IPS-15b (cell line): Measurements from ENCODE around the gene NTRK1.

Source experiments
- H3K27me3 ChIP-seq: one replicate; pipeline ENCODE4 v1.6.1; 2013; ENCODE audit warnings: low read length; ENCODE audit not compliant: control insufficient read depth, insufficient read depth
- H3K36me3 ChIP-seq: one replicate; pipeline ENCODE4 v1.6.1; 2013; ENCODE audit warnings: low read length; ENCODE audit not compliant: control insufficient read depth, insufficient read depth
- H3K4me1 ChIP-seq: one replicate; pipeline ENCODE4 v1.6.1; 2013; ENCODE audit warnings: mild to moderate bottlenecking, low read length; ENCODE audit not compliant: control insufficient read depth, insufficient read depth
- H3K4me3 ChIP-seq: one replicate; pipeline ENCODE4 v1.5.1; 2013; ENCODE audit warnings: low read depth, low read length
- H3K9ac ChIP-seq: one replicate; pipeline ENCODE4 v1.6.1; 2013; ENCODE audit warnings: low read depth, mild to moderate bottlenecking, low read length
- H3K9me3 ChIP-seq: one replicate; pipeline ENCODE4 v1.6.1; 2013; ENCODE audit warnings: mild to moderate bottlenecking, low read length; ENCODE audit not compliant: control insufficient read depth, insufficient read depth

Gene NTRK1

DNA sequence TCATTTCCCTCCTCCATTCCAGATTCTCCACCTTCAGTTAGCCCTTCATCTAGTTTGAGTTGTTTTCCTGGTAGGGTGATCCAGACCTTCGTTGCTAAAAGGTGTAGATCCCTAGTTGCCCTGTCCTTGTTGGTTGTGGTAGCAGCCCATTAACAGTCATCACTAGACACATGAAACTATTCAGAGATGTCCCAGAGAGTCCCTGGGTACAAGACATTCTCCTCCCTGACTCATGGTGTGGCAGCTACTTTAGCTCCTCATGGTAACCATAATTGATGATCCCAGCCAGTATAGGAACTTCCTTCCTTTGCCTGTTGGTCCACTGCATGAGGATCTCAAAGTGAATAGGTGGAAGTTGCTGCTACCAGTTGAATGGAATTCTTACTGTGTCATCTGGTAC is 38.0 kb upstream of the NTRK1 start:
- Histone ChIP-seq H3K36me3 (no peaks in the 10 kb centered on the region), H3K27me3 (peaks cover 11% of the 10 kb centered on the region), H3K9ac (no peak overlapping the region), H3K4me3 (no peak overlapping the region), H3K4me1 (no peaks in the 10 kb centered on the region), H3K9me3 (no peaks in the 10 kb centered on the region)

DNA sequence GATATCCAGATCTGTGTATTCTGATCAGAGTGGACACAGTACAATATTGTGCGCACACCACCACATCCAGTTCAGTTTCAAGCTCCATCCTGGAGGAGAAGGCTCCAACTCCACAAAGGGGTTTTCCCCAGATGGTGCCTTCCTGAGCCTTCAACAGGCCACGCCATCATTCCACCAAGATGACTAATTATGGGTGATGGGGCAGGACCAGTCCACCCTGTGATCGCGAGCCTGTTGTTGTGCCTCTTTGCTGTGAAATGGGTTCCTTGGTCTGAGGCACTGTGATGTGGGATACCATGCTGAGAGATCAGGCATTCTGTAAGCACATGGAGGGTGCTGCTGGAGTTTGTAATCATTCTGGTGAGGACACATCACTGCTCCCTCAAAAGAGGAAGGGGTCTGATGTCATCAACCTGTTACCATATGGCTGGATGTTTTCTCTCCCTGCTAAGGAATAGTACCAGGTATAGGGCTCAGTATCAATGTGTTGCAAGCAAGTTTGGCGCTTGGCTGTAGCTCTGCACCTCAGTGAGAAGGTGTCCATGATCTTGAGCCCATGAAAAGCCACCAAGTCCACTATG is 37.4 kb upstream of the NTRK1 start:
- H3K36me3 ChIP-seq: no peaks in the 10 kb centered on the region
- H3K9me3 ChIP-seq: no peaks in the 10 kb centered on the region
- H3K4me3 ChIP-seq: no peak overlapping the region
- peaks cover 10% of the 10 kb centered on the region for H3K27me3 ChIP-seq
- H3K9ac ChIP-seq: no peak overlapping the region
- no peaks in the 10 kb centered on the region for H3K4me1 ChIP-seq

DNA sequence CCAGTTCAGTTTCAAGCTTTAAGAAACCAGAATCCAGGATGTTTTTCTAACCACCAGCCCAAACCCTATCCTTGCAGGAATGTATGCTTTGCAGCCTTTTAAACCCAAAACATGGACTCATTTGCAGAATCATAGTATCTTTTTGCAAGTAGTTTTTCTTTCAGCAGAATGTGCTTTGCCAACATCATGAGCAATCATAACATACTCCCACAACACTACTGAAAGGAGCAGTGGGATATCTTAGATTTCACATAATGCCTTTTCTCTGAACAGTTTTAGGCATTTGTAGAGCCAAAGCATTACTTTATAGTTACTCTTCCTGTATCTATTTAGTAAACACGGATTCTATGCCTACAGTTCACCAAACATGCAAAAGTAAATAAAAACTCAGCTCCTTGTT is 34.0 kb upstream of the NTRK1 start:
- Histone ChIP-seq H3K36me3 (no peaks in the 10 kb centered on the region), H3K4me1 (no peaks in the 10 kb centered on the region), H3K9ac (no peak overlapping the region), H3K27me3 (peaks cover 10% of the 10 kb centered on the region), H3K9me3 (no peaks in the 10 kb centered on the region), H3K4me3 (no peak overlapping the region)

DNA sequence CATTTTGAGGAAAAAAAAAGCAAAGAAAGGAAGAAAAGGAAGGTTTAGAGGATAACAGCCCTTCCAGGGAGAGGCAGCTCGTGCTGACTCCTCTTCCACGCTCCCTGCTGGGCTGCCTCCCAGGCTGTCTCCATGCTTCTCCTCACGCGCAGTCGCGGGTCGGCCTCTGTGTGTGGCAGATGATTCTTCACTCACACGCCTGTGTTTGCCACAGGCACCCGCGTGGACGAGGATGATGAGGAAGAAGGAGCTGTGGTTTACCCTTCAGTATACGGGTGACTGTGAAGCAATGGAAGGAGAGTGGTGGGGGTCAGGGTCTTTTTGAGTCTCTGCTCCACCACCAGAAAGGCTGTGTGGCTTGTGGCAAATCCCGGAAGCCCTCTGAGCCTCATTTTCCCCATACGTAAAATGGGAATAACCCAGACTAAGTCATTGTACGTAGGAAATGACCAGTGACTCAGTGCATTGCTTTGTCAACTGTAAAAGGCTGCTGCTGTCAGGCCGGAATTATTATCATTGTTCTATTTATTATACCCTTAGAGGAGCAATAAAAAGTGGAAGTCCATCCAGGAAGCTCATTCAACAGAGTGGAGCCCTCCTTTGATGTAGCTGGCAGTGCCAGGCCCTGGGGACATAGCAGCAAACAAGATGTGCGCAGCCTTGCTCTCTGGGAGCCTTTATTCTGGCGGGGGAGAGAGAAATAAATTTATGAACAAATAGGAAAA is 32.1 kb upstream of the NTRK1 start:
- no peaks in the 10 kb centered on the region for H3K36me3 ChIP-seq
- H3K4me1 ChIP-seq: no peaks in the 10 kb centered on the region
- H3K4me3 ChIP-seq: no peak overlapping the region
- peaks cover 20% of the 10 kb centered on the region for H3K27me3 ChIP-seq
- no peak overlapping the region for H3K9ac ChIP-seq
- H3K9me3 ChIP-seq: no peaks in the 10 kb centered on the region

DNA sequence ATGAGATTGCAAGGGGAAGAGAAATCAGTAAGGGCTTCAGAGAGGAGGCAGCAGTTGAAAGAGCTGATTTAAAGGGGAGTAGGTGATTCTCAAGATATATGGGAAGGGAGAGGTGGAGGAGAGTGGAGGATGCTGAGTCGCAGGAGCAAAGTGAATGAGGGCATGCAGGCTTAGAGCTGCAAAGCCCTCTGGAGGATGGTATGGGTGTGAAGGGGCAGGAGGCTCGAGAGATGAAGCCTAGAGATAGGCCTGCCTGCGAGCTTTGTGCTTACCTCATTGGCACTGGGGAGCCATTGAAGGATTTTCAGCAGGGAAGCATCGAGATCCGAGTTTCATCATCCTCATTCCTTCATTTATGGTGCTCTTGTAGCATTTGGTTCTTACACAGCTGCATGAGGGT is 28.2 kb upstream of the NTRK1 start:
- H3K27me3 ChIP-seq: peaks cover 37% of the 10 kb centered on the region
- H3K9me3 ChIP-seq: no peaks in the 10 kb centered on the region

DNA sequence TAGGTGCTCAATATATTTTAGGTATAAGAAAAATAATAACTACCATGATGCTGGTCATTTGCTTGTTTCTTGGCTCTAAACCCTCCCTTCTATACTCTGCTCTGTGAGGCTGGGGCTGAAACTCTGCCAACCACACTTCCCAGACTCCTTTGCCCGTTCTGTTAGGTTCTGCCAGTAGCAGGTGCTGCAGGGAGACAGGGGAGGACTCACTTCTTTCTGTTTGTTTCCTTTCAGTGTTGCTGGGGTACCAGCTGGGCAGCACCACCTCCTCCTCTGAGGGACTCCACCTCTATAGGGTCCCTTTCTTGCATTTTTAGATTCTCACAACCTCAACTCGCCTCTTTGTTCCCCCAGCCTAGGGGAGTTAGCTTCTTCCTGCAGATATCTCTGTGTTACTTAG is 27.1 kb upstream of the NTRK1 start:
- H3K36me3 ChIP-seq: no peaks in the 10 kb centered on the region
- H3K9ac ChIP-seq: no peak overlapping the region
- no peaks in the 10 kb centered on the region for H3K4me1 ChIP-seq
- no peak overlapping the region for H3K4me3 ChIP-seq
- peaks cover 45% of the 10 kb centered on the region for H3K27me3 ChIP-seq
- H3K9me3 ChIP-seq: no peaks in the 10 kb centered on the region

More for the DNA sequence above, 28.2 kb upstream of the NTRK1 start:
- Histone ChIP-seq H3K4me1 (no peaks in the 10 kb centered on the region), H3K9ac (no peak overlapping the region), H3K4me3 (no peak overlapping the region), H3K36me3 (no peaks in the 10 kb centered on the region)

DNA sequence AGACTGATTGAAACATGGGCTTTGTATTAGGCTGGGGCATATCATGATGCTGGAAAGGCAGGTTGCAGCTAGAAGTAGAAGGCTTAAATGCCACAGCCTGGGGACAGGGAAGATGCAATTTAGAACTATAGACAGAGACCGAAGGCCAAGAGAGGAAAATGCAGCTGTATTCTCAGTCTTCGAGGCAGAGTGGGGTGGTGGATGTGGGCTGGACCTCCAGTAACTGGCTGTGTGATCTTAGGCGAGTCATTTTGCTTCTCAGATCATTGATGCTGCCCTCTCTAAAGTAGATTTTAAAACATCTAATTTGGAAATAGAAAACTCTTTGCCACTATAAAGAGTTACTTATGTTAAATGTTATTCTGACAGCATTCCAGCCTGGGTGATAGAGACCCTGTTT is 26.3 kb upstream of the NTRK1 start:
- no peaks in the 10 kb centered on the region for H3K4me1 ChIP-seq
- no peak overlapping the region for H3K9ac ChIP-seq
- peaks cover 51% of the 10 kb centered on the region for H3K27me3 ChIP-seq
- no peak overlapping the region for H3K4me3 ChIP-seq
- H3K36me3 ChIP-seq: no peaks in the 10 kb centered on the region
- H3K9me3 ChIP-seq: no peaks in the 10 kb centered on the region

DNA sequence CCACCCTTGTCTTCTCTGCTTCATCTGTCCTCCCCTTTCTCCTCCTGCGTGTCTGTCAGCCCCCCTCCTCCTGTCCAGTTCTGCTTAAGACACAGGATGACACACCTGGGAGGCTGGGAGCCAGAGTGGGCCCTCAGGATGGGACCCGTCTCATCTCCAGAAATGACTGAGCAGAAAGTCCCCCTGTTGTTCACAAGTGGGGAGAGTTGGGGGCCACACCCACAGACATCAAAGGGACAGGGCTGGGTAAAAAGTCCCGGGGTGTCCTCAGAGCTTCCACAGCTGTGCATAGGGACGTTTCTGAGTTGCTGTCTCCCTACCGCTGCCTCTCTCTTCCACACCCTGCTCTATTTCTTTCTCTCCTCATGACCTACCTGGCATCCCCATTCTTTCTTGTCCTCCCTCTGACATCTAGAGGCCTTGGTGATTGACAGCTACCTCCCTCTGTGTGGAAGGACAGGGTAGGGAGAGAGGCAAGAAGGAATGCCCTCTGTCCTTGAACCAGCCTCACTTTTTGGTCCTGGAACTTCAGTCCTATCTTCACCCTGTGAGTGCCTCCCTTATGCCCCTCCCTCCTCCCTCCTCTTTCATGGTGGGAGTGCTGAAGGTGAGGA is 24.5 kb upstream of the NTRK1 start:
- no peak overlapping the region for H3K9ac ChIP-seq
- peaks cover 51% of the 10 kb centered on the region for H3K27me3 ChIP-seq
- H3K9me3 ChIP-seq: no peaks in the 10 kb centered on the region
- no peaks in the 10 kb centered on the region for H3K36me3 ChIP-seq
- no peaks in the 10 kb centered on the region for H3K4me1 ChIP-seq
- no peak overlapping the region for H3K4me3 ChIP-seq

DNA sequence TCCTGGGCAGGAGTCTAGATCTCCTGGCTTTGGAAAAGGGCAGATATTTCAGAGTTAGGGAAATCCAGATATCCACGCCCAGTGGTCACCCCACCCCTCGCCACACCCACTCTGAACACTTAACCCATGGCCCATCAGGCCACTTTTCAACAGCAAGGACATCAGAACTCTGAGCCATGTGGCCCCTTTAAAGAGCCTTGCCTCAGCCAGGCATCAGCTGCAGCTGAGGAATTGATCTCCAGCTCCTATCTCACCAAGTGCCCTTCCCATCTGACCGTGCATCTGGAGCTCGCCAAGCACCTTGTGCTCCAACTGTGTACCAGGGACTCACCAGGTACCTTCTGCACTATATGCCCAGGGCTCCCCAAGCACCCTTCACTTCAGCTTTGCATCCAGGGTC is 23.8 kb upstream of the NTRK1 start:
- Histone ChIP-seq H3K9ac (no peak overlapping the region), H3K4me1 (no peaks in the 10 kb centered on the region), H3K36me3 (no peaks in the 10 kb centered on the region), H3K9me3 (no peaks in the 10 kb centered on the region), H3K27me3 (peaks cover 53% of the 10 kb centered on the region), H3K4me3 (no peak overlapping the region)

DNA sequence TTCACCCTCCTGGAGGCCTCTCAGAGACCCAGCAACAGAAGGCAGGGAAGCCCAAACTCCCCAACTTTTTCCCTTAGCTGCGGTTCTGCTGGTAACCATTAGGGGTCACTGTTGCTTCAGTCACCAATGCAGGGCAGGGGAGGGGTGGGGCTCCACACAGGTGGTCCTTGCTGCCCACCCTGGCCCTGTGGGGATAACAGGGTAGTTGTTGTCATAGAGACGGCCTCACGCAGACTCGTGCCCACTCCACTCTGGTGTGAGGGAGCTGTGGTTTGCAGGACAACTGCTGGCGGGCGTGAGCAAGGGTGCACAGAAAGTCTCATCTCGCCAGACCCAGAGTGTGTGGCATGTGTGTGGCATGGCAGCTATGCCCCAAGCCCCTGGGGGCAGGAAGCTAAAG is 21.7 kb upstream of the NTRK1 start:
- Histone ChIP-seq H3K9ac (no peak overlapping the region), H3K36me3 (no peaks in the 10 kb centered on the region), H3K27me3 (peaks cover 65% of the 10 kb centered on the region), H3K4me1 (no peaks in the 10 kb centered on the region), H3K9me3 (no peaks in the 10 kb centered on the region), H3K4me3 (no peak overlapping the region)

DNA sequence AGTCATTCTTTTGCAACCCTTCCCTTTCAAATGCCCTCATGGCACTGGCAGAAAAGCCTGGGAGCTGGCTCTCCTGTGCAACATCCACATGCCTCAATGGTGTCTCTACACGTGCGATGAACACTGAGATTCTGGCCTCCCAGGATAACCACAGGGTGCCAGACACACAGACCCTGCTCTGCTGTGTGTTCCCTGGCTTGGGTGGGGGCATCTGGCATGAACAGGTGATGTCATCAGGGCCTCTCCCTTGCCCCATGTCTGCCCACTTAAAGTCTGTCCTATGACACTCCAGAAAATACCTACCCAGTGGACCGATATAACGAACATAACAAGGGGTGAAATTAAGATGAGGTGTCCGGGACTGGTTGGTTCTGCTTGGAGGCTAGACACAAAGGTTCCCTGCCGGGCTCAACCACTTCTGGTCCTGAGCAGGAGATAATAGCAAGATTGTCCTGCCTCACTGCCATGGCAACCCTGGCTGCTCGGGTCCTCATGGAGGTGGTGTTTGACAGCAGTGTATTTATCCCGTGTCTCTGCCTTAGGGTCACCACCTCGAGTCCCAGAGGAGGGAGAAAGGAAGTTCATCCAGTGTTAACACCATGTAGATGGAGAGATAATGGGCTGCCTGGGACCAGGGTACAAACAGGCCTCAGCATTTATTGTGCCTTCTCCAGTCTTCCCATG is 21.1 kb upstream of the NTRK1 start:
- Histone ChIP-seq H3K9ac (no peak overlapping the region), H3K27me3 (peaks cover 71% of the 10 kb centered on the region), H3K4me1 (no peaks in the 10 kb centered on the region), H3K4me3 (no peak overlapping the region), H3K36me3 (no peaks in the 10 kb centered on the region), H3K9me3 (no peaks in the 10 kb centered on the region)
